Liver (tissue), 9 donors: ENCODE measurements around the gene ANKMY2. TPM values are rescaled to one million over a fixed set of nuclear protein-coding genes. Genes with fewer than 3 reads are reported as not detected.

Experiments
- DNase-seq: peaks from one replicate; pipeline ENCODE4 v3.0.0-alpha.2; 2017; ENCODE audit warnings: low spot score
- H3K27ac ChIP-seq, 2 donors: one replicate each; pipeline ENCODE4 v1.7.0; 2013; ENCODE audit warnings: inconsistent platforms in 2 of 2, low read length in 2 of 2, control low read depth in 1 of 2, low read depth in 1 of 2, mild to moderate bottlenecking in 1 of 2
- H3K27me3 ChIP-seq, 4 donors: one replicate each; pipeline versions ENCODE4 v1.6.1 to v1.7.0; 2013; ENCODE audit warnings: low read length in 3 of 4, inconsistent platforms in 1 of 4, mild to moderate bottlenecking in 1 of 4, moderate library complexity in 1 of 4; ENCODE audit not compliant: control insufficient read depth in 4 of 4, insufficient read depth in 4 of 4
- H3K36me3 ChIP-seq, 4 donors: one replicate each; pipeline versions ENCODE4 v1.6.1 to v1.7.0; 2013; ENCODE audit warnings: low read length in 3 of 4, mild to moderate bottlenecking in 3 of 4, low read depth in 1 of 4, moderate library complexity in 1 of 4; ENCODE audit not compliant: control insufficient read depth in 4 of 4, insufficient read depth in 3 of 4
- H3K4me1 ChIP-seq, 4 donors: one replicate each; pipeline versions ENCODE4 v1.6.1 to v1.7.0; 2013; ENCODE audit warnings: low read length in 3 of 4, mild to moderate bottlenecking in 3 of 4, moderate library complexity in 1 of 4; ENCODE audit not compliant: control insufficient read depth in 4 of 4, insufficient read depth in 4 of 4
- H3K4me3 ChIP-seq, 3 donors: one replicate each; pipeline versions ENCODE4 v1.6.1 to v1.7.0; 2013; ENCODE audit warnings: low read length in 3 of 3, control low read depth in 1 of 3, low read depth in 1 of 3, mild to moderate bottlenecking in 1 of 3
- H3K9ac ChIP-seq, 2 donors: one replicate each; pipeline ENCODE4 v1.7.0; 2013; ENCODE audit warnings: low read length in 2 of 2, mild to moderate bottlenecking in 2 of 2, moderate library complexity in 2 of 2, control low read depth in 1 of 2, low read depth in 1 of 2
- H3K9me3 ChIP-seq, 4 donors: one replicate each; pipeline versions ENCODE4 v1.6.1 to v1.7.0; 2013; ENCODE audit warnings: low read length in 3 of 4; ENCODE audit not compliant: control insufficient read depth in 4 of 4
- CTCF ChIP-seq: fragments of 150-350 bp; IDR thresholded peaks from 2 replicates; pipeline ENCODE4 v1.5.1; 2017; ENCODE audit warnings: improper control_type of control experiment, low read depth, low read length; ENCODE audit not compliant: missing input control
- EGR1 ChIP-seq, 2 donors: IDR thresholded peaks; 2 replicates each; pipeline ENCODE4 v1.6.1; 2016 to 2018; ENCODE audit warnings: antibody characterized with exemption in 2 of 2, low read depth in 2 of 2
- FOXA1 ChIP-seq: IDR thresholded peaks from 2 replicates; pipeline ENCODE4 v1.6.1; 2016; ENCODE audit warnings: antibody characterized with exemption
- FOXA2 ChIP-seq: IDR thresholded peaks from 2 replicates; pipeline ENCODE4 v1.6.1; 2016; ENCODE audit warnings: antibody characterized with exemption
- GABPA ChIP-seq, 2 donors: IDR thresholded peaks in 1 of 2; conservative IDR thresholded peaks in 1 of 2; 2 replicates each; pipeline ENCODE4 v1.6.1; 2016; ENCODE audit warnings: antibody characterized with exemption in 2 of 2, mild to moderate bottlenecking in 1 of 2, moderate library complexity in 1 of 2
- HNF4A ChIP-seq, 2 donors: conservative IDR thresholded peaks; 2 replicates each; pipeline ENCODE4 v1.6.1; 2016; ENCODE audit warnings: antibody characterized with exemption in 2 of 2, mild to moderate bottlenecking in 2 of 2
- HNF4G ChIP-seq: IDR thresholded peaks from 2 replicates; pipeline ENCODE4 v1.6.1; 2016; ENCODE audit warnings: antibody characterized with exemption
- JUND ChIP-seq, 2 donors: IDR thresholded peaks; 2 replicates each; pipeline ENCODE4 v1.6.1; 2016; ENCODE audit warnings: antibody characterized with exemption in 2 of 2
- MAX ChIP-seq: IDR thresholded peaks from 2 replicates; pipeline ENCODE4 v1.6.1; 2016; ENCODE audit warnings: antibody characterized with exemption
- NR2F2 ChIP-seq: IDR thresholded peaks from 2 replicates; pipeline ENCODE4 v1.6.1; 2016; ENCODE audit warnings: antibody characterized with exemption
- RAD21 ChIP-seq, 2 donors: IDR thresholded peaks; 2 replicates each; pipeline ENCODE4 v1.6.1; 2016; ENCODE audit warnings: antibody characterized with exemption in 2 of 2, mild to moderate bottlenecking in 2 of 2
- RXRA ChIP-seq, 2 donors: IDR thresholded peaks; 2 replicates each; pipeline ENCODE4 v1.6.1; 2017 to 2018; ENCODE audit warnings: antibody characterized with exemption in 2 of 2, mild to moderate bottlenecking in 1 of 2
- SP1 ChIP-seq: IDR thresholded peaks from 2 replicates; pipeline ENCODE4 v1.6.1; 2018; ENCODE audit warnings: antibody characterized with exemption, mild to moderate bottlenecking
- TAF1 ChIP-seq: conservative IDR thresholded peaks from 2 replicates; pipeline ENCODE4 v1.6.1; 2016; ENCODE audit warnings: antibody characterized with exemption, mild to moderate bottlenecking
- YY1 ChIP-seq: IDR thresholded peaks from 2 replicates; pipeline ENCODE4 v1.6.1; 2016; ENCODE audit warnings: antibody characterized with exemption, mild to moderate bottlenecking
- WGBS: extraction: QIAGEN DNeasy Blood & Tissue Kit; methylation state at CpG from one replicate; pipeline ENCODE4 v1.1.7; 2013; 5-methylcytosine and 5-hydroxymethylcytosine counted together
- polyA plus RNA-seq, 2 donors: library from polyadenylated mRNA; stranded (reverse) in 1 of 2; unstranded in 1 of 2; fragments of 200-250 nt in 1 of 2; fragments of >200 nt in 1 of 2; fragmentation: Nextera tagmentation in 1 of 2; extraction: Ambion mirVana in 1 of 2; gene quantifications; one replicate each; pipeline versions ENCODE4 v1.2.1 to v1.2.3, GENCODE V29; 2013 to 2015
- total RNA-seq, 2 donors: library from RNA; depleted of rRNA; stranded (reverse); fragments of >200 nt; gene quantifications; one replicate each; pipeline ENCODE4 v1.2.3, GENCODE V29; 2014
- TF ChIP-seq, protein P1 (sequence below): IDR thresholded peaks from 2 replicates; pipeline ENCODE4 v1.6.1; 2016; ENCODE audit warnings: antibody characterized with exemption, mild to moderate bottlenecking
- TF ChIP-seq, protein P2 (sequence below): IDR thresholded peaks from 2 replicates; pipeline ENCODE4 v1.6.1; 2016; ENCODE audit warnings: antibody characterized with exemption
- TF ChIP-seq, protein P3 (sequence below): IDR thresholded peaks from 2 replicates; pipeline ENCODE4 v1.6.1; 2016; ENCODE audit warnings: antibody characterized with exemption
- donor health status: healthy.
- donor health status: healthy.
- donor health status: healthy.
- donor health status: healthy.
- donor health status: healthy.

Gene ANKMY2
- total and polyA plus RNA-seq, 4 donors = 2.7 to 11.4 (median 5.4) TPM

DNA sequence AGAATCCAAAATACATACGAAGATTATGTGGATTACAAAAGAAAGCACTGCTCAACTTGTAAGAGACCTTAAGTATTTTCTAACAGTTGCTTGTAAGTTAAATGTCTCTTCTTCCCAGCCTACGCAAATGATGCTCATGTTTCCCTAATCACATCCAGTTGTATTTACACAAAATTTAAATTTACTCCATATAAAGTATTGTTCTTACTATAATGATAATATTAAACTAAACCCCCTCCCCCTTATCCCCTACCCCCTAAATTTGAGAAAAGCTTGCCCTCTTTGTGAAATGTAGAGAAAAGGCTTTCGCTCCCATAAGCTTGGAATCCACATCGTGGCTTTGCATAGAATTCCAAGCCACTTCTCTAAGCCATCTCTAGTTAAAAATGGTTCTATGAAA lies 29.4 kb downstream of the ANKMY2 start:
- H3K36me3 ChIP-seq = peaks cover 2 to 31% (median 14%) of the 10 kb centered on the region in 4 donors
- WGBS = 82% methylated on average over 4 of the region's 4 CpGs
- no peak overlapping the region for H3K27ac ChIP-seq
- no peak overlapping the region for H3K4me3 ChIP-seq
- no peaks in the 10 kb centered on the region for H3K9me3 ChIP-seq
- no peak for DNase-seq
- H3K27me3 ChIP-seq = no peaks in the 10 kb centered on the region
- TF ChIP-seq RXRA (IDR thresholded peaks at IDR 0.05) = no peak
- no peak for TF ChIP-seq HNF4A (conservative IDR thresholded peaks at IDR 0.05)
- no peak for TF ChIP-seq NR2F2
- no peak for TF ChIP-seq MAX
- TF ChIP-seq, protein P1, sequence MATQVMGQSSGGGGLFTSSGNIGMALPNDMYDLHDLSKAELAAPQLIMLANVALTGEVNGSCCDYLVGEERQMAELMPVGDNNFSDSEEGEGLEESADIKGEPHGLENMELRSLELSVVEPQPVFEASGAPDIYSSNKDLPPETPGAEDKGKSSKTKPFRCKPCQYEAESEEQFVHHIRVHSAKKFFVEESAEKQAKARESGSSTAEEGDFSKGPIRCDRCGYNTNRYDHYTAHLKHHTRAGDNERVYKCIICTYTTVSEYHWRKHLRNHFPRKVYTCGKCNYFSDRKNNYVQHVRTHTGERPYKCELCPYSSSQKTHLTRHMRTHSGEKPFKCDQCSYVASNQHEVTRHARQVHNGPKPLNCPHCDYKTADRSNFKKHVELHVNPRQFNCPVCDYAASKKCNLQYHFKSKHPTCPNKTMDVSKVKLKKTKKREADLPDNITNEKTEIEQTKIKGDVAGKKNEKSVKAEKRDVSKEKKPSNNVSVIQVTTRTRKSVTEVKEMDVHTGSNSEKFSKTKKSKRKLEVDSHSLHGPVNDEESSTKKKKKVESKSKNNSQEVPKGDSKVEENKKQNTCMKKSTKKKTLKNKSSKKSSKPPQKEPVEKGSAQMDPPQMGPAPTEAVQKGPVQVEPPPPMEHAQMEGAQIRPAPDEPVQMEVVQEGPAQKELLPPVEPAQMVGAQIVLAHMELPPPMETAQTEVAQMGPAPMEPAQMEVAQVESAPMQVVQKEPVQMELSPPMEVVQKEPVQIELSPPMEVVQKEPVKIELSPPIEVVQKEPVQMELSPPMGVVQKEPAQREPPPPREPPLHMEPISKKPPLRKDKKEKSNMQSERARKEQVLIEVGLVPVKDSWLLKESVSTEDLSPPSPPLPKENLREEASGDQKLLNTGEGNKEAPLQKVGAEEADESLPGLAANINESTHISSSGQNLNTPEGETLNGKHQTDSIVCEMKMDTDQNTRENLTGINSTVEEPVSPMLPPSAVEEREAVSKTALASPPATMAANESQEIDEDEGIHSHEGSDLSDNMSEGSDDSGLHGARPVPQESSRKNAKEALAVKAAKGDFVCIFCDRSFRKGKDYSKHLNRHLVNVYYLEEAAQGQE = no peak
- TF ChIP-seq, protein P2, sequence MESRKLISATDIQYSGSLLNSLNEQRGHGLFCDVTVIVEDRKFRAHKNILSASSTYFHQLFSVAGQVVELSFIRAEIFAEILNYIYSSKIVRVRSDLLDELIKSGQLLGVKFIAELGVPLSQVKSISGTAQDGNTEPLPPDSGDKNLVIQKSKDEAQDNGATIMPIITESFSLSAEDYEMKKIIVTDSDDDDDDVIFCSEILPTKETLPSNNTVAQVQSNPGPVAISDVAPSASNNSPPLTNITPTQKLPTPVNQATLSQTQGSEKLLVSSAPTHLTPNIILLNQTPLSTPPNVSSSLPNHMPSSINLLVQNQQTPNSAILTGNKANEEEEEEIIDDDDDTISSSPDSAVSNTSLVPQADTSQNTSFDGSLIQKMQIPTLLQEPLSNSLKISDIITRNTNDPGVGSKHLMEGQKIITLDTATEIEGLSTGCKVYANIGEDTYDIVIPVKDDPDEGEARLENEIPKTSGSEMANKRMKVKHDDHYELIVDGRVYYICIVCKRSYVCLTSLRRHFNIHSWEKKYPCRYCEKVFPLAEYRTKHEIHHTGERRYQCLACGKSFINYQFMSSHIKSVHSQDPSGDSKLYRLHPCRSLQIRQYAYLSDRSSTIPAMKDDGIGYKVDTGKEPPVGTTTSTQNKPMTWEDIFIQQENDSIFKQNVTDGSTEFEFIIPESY = no peak
- no peak for TF ChIP-seq RAD21 (IDR thresholded peaks at IDR 0.05)
- TF ChIP-seq TAF1 = no peak
- no peak for TF ChIP-seq FOXA2
- TF ChIP-seq, protein P3, sequence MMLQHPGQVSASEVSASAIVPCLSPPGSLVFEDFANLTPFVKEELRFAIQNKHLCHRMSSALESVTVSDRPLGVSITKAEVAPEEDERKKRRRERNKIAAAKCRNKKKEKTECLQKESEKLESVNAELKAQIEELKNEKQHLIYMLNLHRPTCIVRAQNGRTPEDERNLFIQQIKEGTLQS = no peak
- TF ChIP-seq EGR1 (IDR thresholded peaks at IDR 0.05; ENCODE audit: low read depth in 2 of 2) = no peak
- TF ChIP-seq GABPA (IDR thresholded peaks at IDR 0.05 in 1 of 2, conservative IDR thresholded peaks at IDR 0.05 in 1 of 2) = no peak
- H3K9ac ChIP-seq = no peak overlapping the region
- no peaks in the 10 kb centered on the region for H3K4me1 ChIP-seq

- no peaks in the 10 kb centered on the region for H3K4me1 ChIP-seq
- H3K9ac ChIP-seq = no peak overlapping the region
- H3K27ac ChIP-seq = no peak overlapping the region
- DNase-seq = no peak
- no peaks in the 10 kb centered on the region for H3K9me3 ChIP-seq
- no peak overlapping the region for H3K4me3 ChIP-seq
- no peaks in the 10 kb centered on the region for H3K27me3 ChIP-seq
- TF ChIP-seq FOXA2 = no peak
- TF ChIP-seq HNF4G = no peak
- TF ChIP-seq JUND (IDR thresholded peaks at IDR 0.05) = no peak
- TF ChIP-seq NR2F2 = no peak
- TF ChIP-seq SP1 = no peak
- no peak for TF ChIP-seq HNF4A (conservative IDR thresholded peaks at IDR 0.05)
- TF ChIP-seq CTCF = no peak
- TF ChIP-seq, protein P2 = no peak
- TF ChIP-seq GABPA (IDR thresholded peaks at IDR 0.05 in 1 of 2, conservative IDR thresholded peaks at IDR 0.05 in 1 of 2) = no peak
- no peak for TF ChIP-seq FOXA1
- no peak for TF ChIP-seq RXRA (IDR thresholded peaks at IDR 0.05)
- TF ChIP-seq, protein P1 = no peak
- no peak for TF ChIP-seq YY1
- TF ChIP-seq, protein P3 = no peak
- TF ChIP-seq EGR1 (IDR thresholded peaks at IDR 0.05; ENCODE audit: low read depth in 2 of 2) = no peak
- TF ChIP-seq TAF1 = no peak
- H3K36me3 ChIP-seq = peaks cover 2 to 31% (median 15%) of the 10 kb centered on the region in 4 donors
- WGBS = 90% methylated on average over 5 of the region's 5 CpGs
Measured at GRCh38 chr7:16615228-16615627, 30.3 kb downstream of the ANKMY2 start.
